HepG2 (cell line): ENCODE results near the gene SYNC.

Experiments
- ATRX ChIP-seq: sonication (generic); formaldehyde crosslinking; IDR thresholded peaks from 2 replicates; pipeline ENCODE4 v1.4.0; 2020; ENCODE audit warnings: missing genetic modification reagents, borderline replicate concordance
- SP1 ChIP-seq, 2 experiments: fragments of 450-650 bp in 1 of 2; sonication (generic) in 1 of 2; formaldehyde crosslinking in 1 of 2; IDR thresholded peaks; 2 replicates each; pipeline versions ENCODE4 v1.4.0 to v1.6.1; 2016 to 2020; ENCODE audit warnings: missing genetic modification reagents in 1 of 2

- TF ChIP-seq SP1 (IDR thresholded peaks at IDR 0.05) (no peak), SP1 (CRISPR knock-in tag; IDR thresholded peaks at IDR 0.05) (no peak), ATRX (CRISPR knock-in tag) (no peak)
Measured at GRCh38 chr1:32635508-32636277, 66.9 kb downstream of the SYNC start.
